IgD-negative memory B cell (primary cell): ENCODE measurements around the gene SREBF1. TPM values are rescaled to one million over a fixed set of nuclear protein-coding genes. Genes with fewer than 3 reads are reported as not detected.

Source experiments
- H3K27ac Mint-ChIP-seq, 3 donors: one replicate each; pipeline ENCODE4 v1.8.0; 2020 to 2022; ENCODE audit warnings: mild to moderate bottlenecking in 3 of 3, mixed read lengths in 3 of 3, moderate library complexity in 1 of 3
- H3K27me3 Mint-ChIP-seq: one replicate; pipeline ENCODE4 v1.8.0; 2021; ENCODE audit warnings: mixed read lengths
- H3K36me3 Mint-ChIP-seq: one replicate; pipeline ENCODE4 v1.8.0; 2020; ENCODE audit warnings: mild to moderate bottlenecking, mixed read lengths
- H3K4me1 Mint-ChIP-seq, 3 donors: one replicate each; pipeline ENCODE4 v1.8.0; 2020 to 2022; ENCODE audit warnings: mixed read lengths in 3 of 3, mild to moderate bottlenecking in 1 of 3
- H3K4me3 Mint-ChIP-seq, 4 donors: one replicate each; pipeline ENCODE4 v1.8.0; 2020 to 2022; ENCODE audit warnings: mild to moderate bottlenecking in 4 of 4, mixed read lengths in 4 of 4, moderate library complexity in 3 of 4
- H3K9me3 Mint-ChIP-seq, 3 donors: one replicate each; pipeline ENCODE4 v1.8.0; 2020 to 2021; ENCODE audit warnings: mixed read lengths in 3 of 3, mild to moderate bottlenecking in 1 of 3
- polyA plus RNA-seq: library from polyadenylated mRNA; unstranded; fragments of 300-500 nt; fragmentation: Illumina TruSeq; gene quantifications from one replicate; pipeline ENCODE4 v1.2.3, GENCODE V29; 2021

SREBF1 gene
- polyA plus RNA-seq, 1 donor from 2014 or later, result 9.1 TPM

DNA sequence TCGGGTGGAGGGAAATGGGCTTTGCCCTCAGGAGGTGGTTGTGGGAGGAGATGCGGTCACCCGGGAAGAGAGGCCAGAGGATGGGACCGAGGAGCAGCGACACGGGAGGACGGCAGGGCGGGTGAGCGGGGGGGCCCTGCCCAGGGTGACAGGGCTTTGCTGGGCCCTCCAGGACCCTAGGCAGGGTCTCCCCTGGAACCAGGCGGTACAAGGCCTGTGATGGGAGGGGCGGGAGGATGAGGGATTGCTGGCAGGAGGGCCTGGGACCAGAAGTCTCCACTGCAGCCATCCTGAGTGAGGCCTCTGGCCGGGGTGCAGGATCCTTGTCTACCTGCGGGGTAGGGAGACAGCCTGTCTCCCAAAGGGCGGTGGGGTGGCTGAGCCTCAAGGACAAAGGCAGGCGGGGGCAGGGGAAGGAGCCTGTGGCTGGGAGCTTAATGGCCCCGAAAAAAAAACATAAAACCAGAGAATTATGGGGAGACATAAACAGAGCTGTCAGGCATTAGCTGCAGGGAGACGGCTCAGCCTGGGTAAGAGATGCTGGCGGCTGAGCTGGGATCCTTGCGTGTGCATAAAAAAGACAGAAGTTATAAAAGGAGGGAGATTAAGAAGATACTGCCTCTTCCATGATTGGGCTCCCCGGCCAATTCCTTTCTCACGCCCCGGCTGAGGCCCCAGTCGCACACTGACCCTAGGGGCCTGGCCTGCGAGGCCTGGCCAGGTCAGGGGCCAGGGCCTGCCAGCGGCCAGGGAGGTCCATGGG is 66.7 kb downstream of the SREBF1 start:
- Mint-ChIP-seq H3K36me3 (peaks cover 5% of the 10 kb centered on the region), H3K9me3 (no peaks in the 10 kb centered on the region), H3K4me3 (no peak overlapping the region), H3K27me3 (no peaks in the 10 kb centered on the region), H3K4me1 (peaks cover 12 to 17% (median 16%) of the 10 kb centered on the region in 3 donors), H3K27ac (no peak overlapping the region)

DNA sequence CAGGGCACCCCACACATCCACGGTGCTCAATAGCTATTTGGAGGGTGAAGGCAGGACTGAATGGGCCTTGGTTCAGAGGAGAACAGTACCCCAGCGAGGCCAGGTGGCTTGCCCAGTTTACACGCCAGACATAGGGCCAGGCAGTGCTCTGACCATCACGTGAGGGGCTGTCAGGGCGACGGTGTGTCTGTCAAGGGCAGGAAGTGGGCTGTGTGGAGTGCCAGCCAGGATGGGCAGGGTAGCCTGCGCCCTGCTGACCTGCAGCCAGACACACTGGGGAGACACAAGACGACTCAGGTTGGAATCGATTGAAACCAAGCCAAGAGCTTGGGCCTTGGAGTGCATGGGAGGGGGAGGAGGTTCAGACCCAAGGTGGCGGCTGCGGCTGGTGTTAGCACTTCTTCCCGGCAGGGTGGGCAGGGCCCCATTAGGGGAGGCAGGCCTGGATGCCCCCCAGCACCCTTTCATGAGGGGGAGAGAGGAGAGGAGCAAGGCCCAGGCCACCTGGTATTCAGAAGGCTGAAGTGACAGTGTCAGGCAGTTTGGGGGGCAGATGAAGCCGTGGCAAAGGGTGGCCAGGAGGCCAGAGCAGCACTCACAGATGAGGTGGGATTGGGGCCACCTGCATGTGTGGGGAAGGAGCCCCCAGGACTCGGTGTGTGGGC is 68.2 kb downstream of the SREBF1 start:
- Mint-ChIP-seq H3K4me3 (no peak overlapping the region), H3K27me3 (no peaks in the 10 kb centered on the region), H3K27ac (peak overlapping the region in 1 of 3 donors; percentile 89), H3K4me1 (peaks cover 16 to 24% (median 23%) of the 10 kb centered on the region in 3 donors), H3K36me3 (peaks cover 6% of the 10 kb centered on the region), H3K9me3 (no peaks in the 10 kb centered on the region)

DNA sequence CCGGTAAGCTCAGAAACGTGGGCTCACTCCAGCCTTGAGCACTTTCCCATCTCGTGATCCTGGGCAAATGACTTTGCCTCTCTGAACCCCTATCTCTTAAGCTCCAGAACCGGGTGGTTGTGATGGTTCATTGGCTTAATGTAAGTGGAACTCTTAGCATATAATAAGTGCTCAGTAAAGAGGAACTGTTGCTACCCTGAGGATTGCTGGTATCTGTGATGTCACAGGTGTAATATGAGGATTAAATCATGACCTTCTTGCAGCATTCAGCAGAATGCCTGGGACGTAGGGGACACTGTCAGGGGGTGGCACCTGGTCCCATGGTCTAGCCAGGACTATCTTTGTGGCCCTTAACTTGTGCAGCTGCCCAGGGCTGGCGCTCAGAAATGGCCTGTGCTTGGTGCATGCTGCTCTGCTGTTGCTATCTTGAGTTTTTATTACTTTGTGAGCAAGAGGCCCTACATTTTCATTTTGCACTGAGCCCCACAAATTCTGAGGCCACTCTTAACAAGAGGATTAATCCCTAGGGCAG is 68.8 kb downstream of the SREBF1 start:
- peaks cover 16 to 24% (median 21%) of the 10 kb centered on the region in 3 donors for H3K4me1 Mint-ChIP-seq
- no peak overlapping the region for H3K4me3 Mint-ChIP-seq
- H3K27ac Mint-ChIP-seq, result no peak overlapping the region
- no peaks in the 10 kb centered on the region for H3K27me3 Mint-ChIP-seq
- no peaks in the 10 kb centered on the region for H3K9me3 Mint-ChIP-seq
- H3K36me3 Mint-ChIP-seq, result peaks cover 6% of the 10 kb centered on the region

DNA sequence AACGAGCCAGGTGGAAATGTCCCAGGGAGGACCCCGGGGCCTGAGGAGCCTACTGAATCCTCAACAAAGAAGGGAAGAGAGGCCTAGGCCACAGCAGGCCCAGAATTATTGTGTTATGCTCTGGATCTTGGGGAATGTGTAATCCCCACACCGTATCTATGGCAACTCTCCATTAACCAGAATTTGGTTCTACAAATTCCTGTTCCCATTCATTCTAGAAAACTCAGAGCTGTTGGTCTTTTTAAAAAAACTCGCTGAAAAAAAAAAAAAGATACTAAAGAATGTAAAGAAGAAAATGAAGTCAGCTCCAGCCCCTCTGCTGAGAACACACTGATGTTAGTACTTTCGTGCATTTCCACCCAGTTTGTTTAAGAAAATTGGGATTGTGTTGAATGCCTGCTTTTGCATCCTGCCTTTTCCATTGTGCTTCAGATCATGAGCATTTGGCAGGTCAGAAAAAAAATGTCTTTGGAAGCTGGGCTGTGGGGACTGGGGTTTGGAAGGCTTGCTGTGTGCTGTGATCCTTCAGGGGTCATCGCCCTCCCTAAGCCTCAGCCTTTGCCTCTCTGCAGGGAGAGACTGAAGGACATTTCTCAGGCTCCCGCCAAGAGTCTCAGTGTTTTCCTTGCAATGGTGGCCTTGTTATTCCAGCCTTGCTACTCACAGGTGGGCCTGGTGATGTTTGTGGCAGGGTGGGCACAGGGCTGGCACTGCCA is 69.5 kb downstream of the SREBF1 start:
- peak overlapping the region in 1 of 4 donors; percentile 66 for H3K4me3 Mint-ChIP-seq
- H3K27ac Mint-ChIP-seq, result peak overlapping the region in 1 of 3 donors; percentile 90
- H3K27me3 Mint-ChIP-seq, result no peaks in the 10 kb centered on the region
- peaks cover 16 to 21% (median 21%) of the 10 kb centered on the region in 3 donors for H3K4me1 Mint-ChIP-seq
- peaks cover 6% of the 10 kb centered on the region for H3K36me3 Mint-ChIP-seq
- no peaks in the 10 kb centered on the region for H3K9me3 Mint-ChIP-seq

DNA sequence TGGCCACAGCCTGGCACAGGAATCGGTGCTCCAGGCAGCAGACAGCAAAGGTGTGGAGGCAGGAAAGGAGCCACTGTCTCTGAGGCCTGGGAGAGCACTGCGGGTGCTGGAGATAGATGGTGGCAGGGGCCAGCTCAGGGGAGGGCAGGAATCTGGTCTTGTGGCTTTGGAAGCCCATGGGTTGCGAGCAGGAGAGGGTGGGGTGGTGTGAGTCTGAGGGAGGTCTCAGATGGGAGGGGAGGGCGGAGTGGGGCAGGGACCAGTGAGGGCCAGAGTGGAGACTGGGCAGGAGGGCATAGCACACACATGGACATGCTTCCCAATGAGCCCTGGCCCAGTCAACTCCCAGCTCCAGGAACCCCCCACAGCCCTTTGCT is 70.1 kb downstream of the SREBF1 start:
- H3K4me1 Mint-ChIP-seq, result peaks cover 16 to 21% (median 20%) of the 10 kb centered on the region in 3 donors
- H3K9me3 Mint-ChIP-seq, result no peaks in the 10 kb centered on the region
- no peaks in the 10 kb centered on the region for H3K27me3 Mint-ChIP-seq
- H3K4me3 Mint-ChIP-seq, result peak overlapping the region in 2 of 4 donors; percentile 61 to 70
- peaks cover 4% of the 10 kb centered on the region for H3K36me3 Mint-ChIP-seq
- H3K27ac Mint-ChIP-seq, result peak overlapping the region; percentile 73 to 93 (median 90)

DNA sequence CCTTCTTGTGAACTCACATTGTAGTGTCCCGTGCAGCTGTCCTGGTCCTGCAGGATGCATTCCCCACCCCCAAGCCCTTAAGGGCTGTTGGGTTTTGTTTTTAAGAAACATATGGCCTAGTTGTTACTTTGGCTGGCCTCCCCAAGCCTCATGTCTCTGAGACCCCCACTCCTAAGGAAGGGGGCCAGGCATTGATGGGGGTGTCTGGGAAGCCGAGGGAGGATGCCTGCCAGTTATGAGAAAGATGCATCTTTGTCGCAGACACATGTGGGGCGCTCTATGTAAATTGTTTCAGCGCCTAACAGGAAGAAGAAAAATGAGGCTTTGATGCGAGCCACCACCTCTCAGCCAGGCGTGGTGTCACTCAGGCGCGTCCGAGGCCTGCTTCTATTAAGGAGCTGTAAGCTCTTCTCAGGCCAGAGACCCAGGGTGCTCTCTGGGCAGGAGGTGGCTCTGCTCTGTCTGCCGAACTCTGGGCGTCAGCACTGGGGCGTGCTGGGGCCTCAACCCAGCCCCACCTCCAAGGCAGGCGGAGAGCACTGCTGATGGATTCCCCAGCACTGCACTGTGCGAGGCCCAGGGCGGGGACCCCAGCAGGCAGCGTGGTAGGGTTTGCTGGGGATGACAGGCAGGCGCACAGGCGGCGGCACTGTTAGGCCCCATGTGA is 70.6 kb downstream of the SREBF1 start:
- Mint-ChIP-seq H3K9me3 (no peaks in the 10 kb centered on the region), H3K27me3 (no peaks in the 10 kb centered on the region), H3K36me3 (peaks cover 4% of the 10 kb centered on the region), H3K27ac (peak overlapping the region; percentile 73 to 93 (median 90)), H3K4me1 (peaks cover 16 to 21% (median 20%) of the 10 kb centered on the region in 3 donors), H3K4me3 (peak overlapping the region; percentile 22 to 93 (median 54))

DNA sequence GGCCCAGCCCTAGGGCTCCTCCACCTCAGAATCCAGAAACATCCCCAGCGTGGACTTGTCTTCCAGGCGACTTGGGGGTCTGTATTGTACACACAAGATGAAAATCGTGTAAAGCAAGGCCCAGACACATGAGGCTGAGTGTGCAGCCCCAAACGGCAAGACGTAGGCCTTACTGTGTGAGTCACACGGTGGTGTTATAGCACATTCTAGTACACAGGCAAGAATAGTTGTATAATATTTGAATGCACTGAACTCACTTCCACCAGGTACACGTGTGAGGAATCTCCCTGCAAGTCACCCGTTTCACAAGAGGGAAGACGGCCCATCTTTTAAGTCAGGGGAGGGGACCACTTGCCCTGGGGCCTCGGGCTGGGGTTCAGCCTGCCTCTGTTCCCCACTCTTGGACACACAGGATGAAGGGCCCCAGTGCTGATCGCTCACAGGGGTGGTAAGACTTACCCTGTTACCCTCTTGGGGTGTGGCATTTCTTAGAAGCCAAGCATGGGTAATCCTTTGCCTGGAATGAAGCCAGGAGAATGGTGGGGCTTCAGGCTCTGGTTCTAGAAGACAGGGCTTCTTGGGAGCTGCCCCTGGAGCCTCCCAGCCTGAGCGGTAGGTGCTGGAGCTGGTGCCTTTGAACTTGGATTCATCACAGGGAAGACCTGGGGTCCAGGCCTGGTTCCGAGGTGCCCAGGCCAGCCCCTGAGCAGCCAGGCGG is 71.3 kb downstream of the SREBF1 start:
- peak overlapping the region; percentile 39 to 93 (median 73) for H3K27ac Mint-ChIP-seq
- H3K36me3 Mint-ChIP-seq, result peaks cover 4% of the 10 kb centered on the region
- no peaks in the 10 kb centered on the region for H3K27me3 Mint-ChIP-seq
- peak overlapping the region in 2 of 4 donors; percentile 58 to 61 for H3K4me3 Mint-ChIP-seq
- no peaks in the 10 kb centered on the region for H3K9me3 Mint-ChIP-seq
- H3K4me1 Mint-ChIP-seq, result peaks cover 16 to 20% (median 20%) of the 10 kb centered on the region in 3 donors

DNA sequence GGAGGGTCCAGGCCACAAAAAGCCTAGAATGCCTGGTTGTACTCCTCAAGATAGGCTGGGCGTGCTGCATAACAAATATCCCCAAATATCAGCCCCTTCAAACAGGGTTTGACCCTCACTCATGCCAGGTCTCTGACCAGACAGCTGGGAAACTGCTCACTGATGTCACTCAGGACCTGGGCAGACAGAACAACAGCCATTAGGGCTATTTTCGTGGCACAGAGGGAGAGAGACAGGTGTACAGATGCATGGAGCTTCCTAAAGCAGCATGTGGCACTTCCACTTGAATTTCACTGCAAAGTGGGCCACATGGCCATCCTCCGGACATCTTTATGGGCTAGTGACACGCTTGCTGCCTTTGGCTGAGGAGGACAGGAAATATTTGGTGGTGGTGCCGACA is 73.1 kb downstream of the SREBF1 start:
- H3K4me1 Mint-ChIP-seq, result peaks cover 16 to 23% (median 23%) of the 10 kb centered on the region in 3 donors

DNA sequence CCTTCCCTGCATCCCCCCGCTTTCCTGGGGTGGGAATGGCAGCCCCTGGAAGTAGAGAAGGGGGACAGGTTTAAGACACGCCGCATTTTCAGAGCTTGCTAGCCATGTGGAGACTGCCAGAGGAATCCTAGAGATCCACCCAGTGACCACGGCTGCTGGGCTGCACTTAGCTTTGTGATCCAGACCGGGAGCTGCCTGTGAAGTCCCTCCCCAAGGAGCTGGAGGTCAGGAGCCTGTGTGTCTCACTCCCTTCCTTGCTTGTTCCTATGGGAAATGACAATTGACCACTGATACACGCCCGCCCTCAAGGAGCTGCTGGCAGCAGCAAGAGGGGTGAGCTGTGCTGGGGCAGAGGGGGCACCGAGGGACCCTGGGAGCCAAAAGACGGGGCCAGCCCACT is 73.7 kb downstream of the SREBF1 start:
- no peak overlapping the region for H3K27ac Mint-ChIP-seq
- peaks cover 6% of the 10 kb centered on the region for H3K36me3 Mint-ChIP-seq
- no peak overlapping the region for H3K4me3 Mint-ChIP-seq
- no peaks in the 10 kb centered on the region for H3K27me3 Mint-ChIP-seq
- H3K4me1 Mint-ChIP-seq, result peaks cover 16 to 27% (median 27%) of the 10 kb centered on the region in 3 donors
- H3K9me3 Mint-ChIP-seq, result no peaks in the 10 kb centered on the region

More for the DNA sequence above, 73.1 kb downstream of the SREBF1 start:
- no peak overlapping the region for H3K27ac Mint-ChIP-seq
- H3K4me3 Mint-ChIP-seq, result peak overlapping the region in 1 of 4 donors; percentile 30
- no peaks in the 10 kb centered on the region for H3K9me3 Mint-ChIP-seq
- H3K36me3 Mint-ChIP-seq, result peaks cover 6% of the 10 kb centered on the region
- H3K27me3 Mint-ChIP-seq, result no peaks in the 10 kb centered on the region

DNA sequence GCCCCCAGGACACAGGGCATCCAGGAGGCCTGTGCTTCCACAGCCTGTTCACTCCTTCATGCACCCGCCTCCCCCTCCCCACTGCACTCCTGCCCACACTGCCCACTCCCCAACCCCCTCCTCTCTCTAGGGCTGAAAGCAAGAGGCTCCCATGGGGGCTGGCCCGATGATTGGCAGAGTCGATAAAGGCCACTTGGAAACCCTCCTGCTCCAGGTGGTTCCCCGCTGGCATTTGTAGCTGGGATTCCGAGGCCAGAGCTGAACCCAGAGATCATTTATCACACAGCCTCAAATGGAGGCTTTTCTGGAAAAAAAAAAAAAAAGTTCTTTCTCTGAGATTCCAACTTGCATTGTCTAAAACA is 74.1 kb downstream of the SREBF1 start:
- H3K36me3 Mint-ChIP-seq, result peaks cover 6% of the 10 kb centered on the region
- no peaks in the 10 kb centered on the region for H3K27me3 Mint-ChIP-seq
- no peaks in the 10 kb centered on the region for H3K9me3 Mint-ChIP-seq
- peaks cover 20 to 31% (median 31%) of the 10 kb centered on the region in 3 donors for H3K4me1 Mint-ChIP-seq
- H3K4me3 Mint-ChIP-seq, result no peak overlapping the region
- no peak overlapping the region for H3K27ac Mint-ChIP-seq

Other genes with a start within 250 kb of the SREBF1 start
- 35.6 TPM for gene PEMT, start 245.3 kb downstream of the SREBF1 start, polyA plus RNA-seq
- 3.0 TPM for gene RAI1, start 155.5 kb downstream of the SREBF1 start, polyA plus RNA-seq
- gene TOM1L2, start 135.4 kb upstream of the SREBF1 start, polyA plus RNA-seq, result 3.7 TPM
- gene DRC3, start 135.9 kb upstream of the SREBF1 start, polyA plus RNA-seq, result 0.90 TPM
- gene ATPAF2, start 202.2 kb upstream of the SREBF1 start, polyA plus RNA-seq, result 41.5 TPM
- 7.7 TPM for gene GID4, start 202.4 kb upstream of the SREBF1 start, polyA plus RNA-seq